ENCODE results near the gene RHOU.

DNA sequence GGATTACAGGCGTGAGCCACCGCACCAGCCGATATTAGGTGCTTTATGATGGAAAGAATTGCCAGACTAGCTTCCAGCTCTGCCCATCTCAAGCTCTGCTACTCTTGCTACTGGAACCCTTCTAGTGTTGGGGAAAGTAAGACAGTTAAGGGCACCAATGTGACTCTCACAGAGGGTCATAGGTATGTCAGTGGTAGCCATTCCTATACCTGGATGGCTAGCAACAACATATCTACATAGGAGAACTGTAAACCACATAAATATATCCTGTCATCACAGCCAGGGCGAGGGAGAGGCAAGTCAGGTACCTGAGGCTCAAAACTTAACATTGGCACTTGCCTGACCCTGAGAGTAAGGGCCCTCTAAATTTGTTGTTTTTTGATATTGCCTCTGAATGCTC lies 1.7 kb upstream of the RHOU start:
- TF ChIP-seq, protein P1, sequence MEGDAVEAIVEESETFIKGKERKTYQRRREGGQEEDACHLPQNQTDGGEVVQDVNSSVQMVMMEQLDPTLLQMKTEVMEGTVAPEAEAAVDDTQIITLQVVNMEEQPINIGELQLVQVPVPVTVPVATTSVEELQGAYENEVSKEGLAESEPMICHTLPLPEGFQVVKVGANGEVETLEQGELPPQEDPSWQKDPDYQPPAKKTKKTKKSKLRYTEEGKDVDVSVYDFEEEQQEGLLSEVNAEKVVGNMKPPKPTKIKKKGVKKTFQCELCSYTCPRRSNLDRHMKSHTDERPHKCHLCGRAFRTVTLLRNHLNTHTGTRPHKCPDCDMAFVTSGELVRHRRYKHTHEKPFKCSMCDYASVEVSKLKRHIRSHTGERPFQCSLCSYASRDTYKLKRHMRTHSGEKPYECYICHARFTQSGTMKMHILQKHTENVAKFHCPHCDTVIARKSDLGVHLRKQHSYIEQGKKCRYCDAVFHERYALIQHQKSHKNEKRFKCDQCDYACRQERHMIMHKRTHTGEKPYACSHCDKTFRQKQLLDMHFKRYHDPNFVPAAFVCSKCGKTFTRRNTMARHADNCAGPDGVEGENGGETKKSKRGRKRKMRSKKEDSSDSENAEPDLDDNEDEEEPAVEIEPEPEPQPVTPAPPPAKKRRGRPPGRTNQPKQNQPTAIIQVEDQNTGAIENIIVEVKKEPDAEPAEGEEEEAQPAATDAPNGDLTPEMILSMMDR (IDR thresholded peaks at IDR 0.05), result no peak
- TF ChIP-seq POLR2A (IDR thresholded peaks at IDR 0.05), result no peak
